NB4 (cell line): ENCODE data around the gene IFI27L1.

ENCODE experiments used
- DNase-seq: peaks from one replicate; pipeline ENCODE4 v3.0.0; 2010; ENCODE audit warnings: low read depth
- H3K4me3 ChIP-seq: one replicate; pipeline ENCODE4 v1.5.1; 2011; ENCODE audit warnings: mild to moderate bottlenecking, low read depth, low read length, moderate library complexity
- CTCF ChIP-seq: IDR thresholded peaks from one replicate; pipeline ENCODE4 v1.5.1; 2012; ENCODE audit warnings: low read depth, low read length
- MAX ChIP-seq: IDR thresholded peaks from 2 replicates; pipeline ENCODE4 v1.6.1; 2011; ENCODE audit warnings: low read depth, low read length
- MYC ChIP-seq: IDR thresholded peaks from 2 replicates; pipeline ENCODE4 v1.6.1; 2011; ENCODE audit warnings: low read depth, low read length
- POLR2A ChIP-seq: IDR thresholded peaks from 2 replicates; pipeline ENCODE4 v1.6.1; 2011; ENCODE audit warnings: mild to moderate bottlenecking; ENCODE audit not compliant: insufficient read length; ENCODE audit errors: extremely low read depth

Gene IFI27L1

GRCh38 chr14:94038510-94038909, 42.6 kb upstream of the IFI27L1 start:
- TF ChIP-seq MYC, result no peak
- TF ChIP-seq CTCF, result no peak
- TF ChIP-seq POLR2A, result no peak
- no peak for TF ChIP-seq MAX
- no peak overlapping the region for H3K4me3 ChIP-seq
- no peak for DNase-seq

GRCh38 chr14:94038921-94039629, 42.0 kb upstream of the IFI27L1 start:
- no peak for DNase-seq
- TF ChIP-seq MAX (no peak), MYC (no peak), CTCF (no peak), POLR2A (no peak)

GRCh38 chr14:94040247-94040646, 40.9 kb upstream of the IFI27L1 start:
- no peak for DNase-seq
- H3K4me3 ChIP-seq, result no peak overlapping the region
- no peak for TF ChIP-seq POLR2A
- no peak for TF ChIP-seq CTCF

More at GRCh38 chr14:94038921-94039629, 42.0 kb upstream of the IFI27L1 start:
- no peak overlapping the region for H3K4me3 ChIP-seq

GRCh38 chr14:94040796-94041195, 40.3 kb upstream of the IFI27L1 start:
- no peak for DNase-seq
- H3K4me3 ChIP-seq, result no peak overlapping the region
- TF ChIP-seq POLR2A (no peak), MYC (no peak), MAX (no peak), CTCF (no peak)

- no peak for DNase-seq
- TF ChIP-seq MAX (no peak), CTCF (no peak), POLR2A (no peak), MYC (no peak)
- H3K4me3 ChIP-seq, result no peak overlapping the region
These were observed 39.4 kb upstream of the IFI27L1 start for GRCh38 chr14:94041551-94042346.
